Measurements from ENCODE around the gene KLHL29. TPM values are rescaled to one million over a fixed set of nuclear protein-coding genes. Genes with fewer than 3 reads are reported as not detected.

The KLHL29 gene
- total RNA-seq, 1 experiment from 2014 or later, result 16.7 TPM

GRCh38 chr2:23544589-23545295 lies 159.8 kb downstream of the KLHL29 start:
- H3K4me3 ChIP-seq (replicated peaks in 1 of 2; ENCODE audit: low read depth in 1 of 2, low read length in 2 of 2), result no peak overlapping the region
- no peaks in the 10 kb centered on the region for H3K79me2 ChIP-seq (ENCODE audit: insufficient read depth, low read length)
- DNase-seq (ENCODE audit: low read depth, low spot score) (no peak), ATAC-seq (no peak)
- H3K9ac ChIP-seq (ENCODE audit: low read length), result no peak overlapping the region
- POLR2A ChIA-PET, result no interaction called here
- H3K4me2 ChIP-seq (ENCODE audit: low read length), result no peak overlapping the region
- TF ChIP-seq JUND (IDR thresholded peaks at IDR 0.05) (no peak), REST (IDR thresholded peaks at IDR 0.05; ENCODE audit: low read depth) (no peak), YY1 (IDR thresholded peaks at IDR 0.05; ENCODE audit: extremely low read depth, insufficient replicate concordance, low read depth, low read length) (no peak), ELF1 (IDR thresholded peaks at IDR 0.05; ENCODE audit: borderline replicate concordance, low read depth) (no peak), MAX (IDR thresholded peaks at IDR 0.05) (no peak), SP1 (IDR thresholded peaks at IDR 0.05; ENCODE audit: low read depth) (no peak), CBX3 (IDR thresholded peaks at IDR 0.05; ENCODE audit: low read depth) (no peak), POLR2A (IDR thresholded peaks at IDR 0.05; ENCODE audit: borderline replicate concordance, extremely low read depth, insufficient read depth, insufficient read length) (no peak), FOSL1 (IDR thresholded peaks at IDR 0.05; ENCODE audit: low read depth) (no peak), TCF7L2 (IDR thresholded peaks at IDR 0.05; ENCODE audit: borderline replicate concordance, extremely low read depth, insufficient read depth, insufficient read length) (no peak)
- RAD21 ChIA-PET (ENCODE audit: low non-redundant PET in 1 of 2, low total read pairs in 2 of 2, uncharacterized antibody in 2 of 2, unreplicated experiment in 2 of 2), result no interaction called here
- H3K27me3 ChIP-seq (ENCODE audit: insufficient read depth, low read length), result no peaks in the 10 kb centered on the region
- H4K20me1 ChIP-seq (ENCODE audit: insufficient read depth), result no peaks in the 10 kb centered on the region
- no peak overlapping the region for H2AFZ ChIP-seq (ENCODE audit: low read depth, low read length, poor library complexity, severe bottlenecking)
- no peak overlapping the region for H3K27ac ChIP-seq (ENCODE audit: low read depth, low read length)
- intact Hi-C loops (cut with micrococcal nuclease), result no loop called here
- no peaks in the 10 kb centered on the region for H3K36me3 ChIP-seq (ENCODE audit: control insufficient read depth in 1 of 2, insufficient read depth in 2 of 2, low read length in 2 of 2)
- no peaks in the 10 kb centered on the region for H3K9me2 ChIP-seq (ENCODE audit: insufficient read depth)
- H3K9me3 ChIP-seq (ENCODE audit: control insufficient read depth in 1 of 2, insufficient read depth in 1 of 2, low read depth in 1 of 2, low read length in 2 of 2), result no peaks in the 10 kb centered on the region
- no TSS peak for BruUV-seq (replicated peaks)
- CTCF ChIA-PET, result no interaction called here
- H3K4me1 ChIP-seq (ENCODE audit: control insufficient read depth in 1 of 2, insufficient read depth in 2 of 2, low read length in 2 of 2), result peaks cover 0 to 14% of the 10 kb centered on the region in 2 experiments; a peak in 1 of 4 replicates
